RWPE1 (cell line): ENCODE results near the gene MRC2.
"Not testable (repeated sequence)": the region's sequence is repeated elsewhere in the genome, so short reads cannot be mapped to it uniquely, and the experiment has no call there.

Experiments
- CTCF ChIA-PET: fragments of 350-600 bp; sonication (Branson Sonifier 250); formaldehyde crosslinking; extraction: SDS; loops from one replicate; lab custom pipeline; 2021; lab: Yijun Ruan, JAX
- POLR2A ChIA-PET: fragments of 400-600 bp; formaldehyde crosslinking; extraction: SDS; loops from one replicate; lab custom pipeline; 2020; ENCODE audit warnings: antibody characterized with exemption; ENCODE audit not compliant: low non-redundant PET; lab: Yijun Ruan, JAX
- DNase-seq: peaks from one replicate; pipeline ENCODE4 v3.0.0; 2012; ENCODE audit warnings: low spot score
- H3K27ac ChIP-seq: fragments of 450-650 bp; 2 replicates; pipeline ENCODE4 v1.5.1; 2017
- TF ChIP-seq, protein P1 (sequence below): fragments of 450-650 bp; conservative IDR thresholded peaks from 2 replicates; pipeline ENCODE4 v1.5.1; 2017; ENCODE audit warnings: low read depth, mild to moderate bottlenecking

Gene MRC2

DNA sequence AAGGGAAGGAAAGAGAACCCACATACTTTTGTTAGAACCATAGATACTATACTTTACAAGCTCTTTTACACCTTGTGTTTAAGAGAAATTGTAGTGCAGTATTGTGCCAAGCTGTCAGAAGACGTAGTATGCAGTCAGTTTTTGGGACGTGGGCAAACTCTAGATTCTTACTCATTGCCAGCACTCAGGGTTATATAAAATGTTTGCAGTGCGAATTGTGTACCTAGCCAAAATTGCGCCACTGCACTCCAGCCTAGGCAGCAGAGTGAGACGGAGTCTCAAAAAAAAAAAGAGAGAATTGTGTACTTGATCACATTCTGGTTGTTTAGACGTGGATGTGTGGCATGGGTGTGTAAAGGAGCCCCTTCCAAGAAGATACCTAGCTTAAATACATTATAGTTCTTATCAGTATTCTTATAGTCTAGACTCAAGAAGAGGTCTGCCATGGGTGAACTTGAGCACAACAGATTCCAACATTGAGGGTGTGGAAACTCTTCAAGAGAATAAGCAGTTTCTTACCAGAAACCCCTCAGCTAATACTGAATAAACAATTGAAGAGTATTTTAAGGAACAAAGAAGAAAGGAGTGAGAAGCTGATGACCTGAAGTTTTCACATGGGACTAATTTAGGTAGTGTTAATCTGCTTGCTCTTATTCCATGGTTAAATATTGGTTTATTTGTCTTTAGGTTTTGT lies 27.4 kb upstream of the MRC2 start:
- POLR2A ChIA-PET: no interaction called here
- DNase-seq: no peak
- TF ChIP-seq, protein P1, sequence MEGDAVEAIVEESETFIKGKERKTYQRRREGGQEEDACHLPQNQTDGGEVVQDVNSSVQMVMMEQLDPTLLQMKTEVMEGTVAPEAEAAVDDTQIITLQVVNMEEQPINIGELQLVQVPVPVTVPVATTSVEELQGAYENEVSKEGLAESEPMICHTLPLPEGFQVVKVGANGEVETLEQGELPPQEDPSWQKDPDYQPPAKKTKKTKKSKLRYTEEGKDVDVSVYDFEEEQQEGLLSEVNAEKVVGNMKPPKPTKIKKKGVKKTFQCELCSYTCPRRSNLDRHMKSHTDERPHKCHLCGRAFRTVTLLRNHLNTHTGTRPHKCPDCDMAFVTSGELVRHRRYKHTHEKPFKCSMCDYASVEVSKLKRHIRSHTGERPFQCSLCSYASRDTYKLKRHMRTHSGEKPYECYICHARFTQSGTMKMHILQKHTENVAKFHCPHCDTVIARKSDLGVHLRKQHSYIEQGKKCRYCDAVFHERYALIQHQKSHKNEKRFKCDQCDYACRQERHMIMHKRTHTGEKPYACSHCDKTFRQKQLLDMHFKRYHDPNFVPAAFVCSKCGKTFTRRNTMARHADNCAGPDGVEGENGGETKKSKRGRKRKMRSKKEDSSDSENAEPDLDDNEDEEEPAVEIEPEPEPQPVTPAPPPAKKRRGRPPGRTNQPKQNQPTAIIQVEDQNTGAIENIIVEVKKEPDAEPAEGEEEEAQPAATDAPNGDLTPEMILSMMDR: no peak
- no peak overlapping the region for H3K27ac ChIP-seq
- CTCF ChIA-PET: no interaction called here

DNA sequence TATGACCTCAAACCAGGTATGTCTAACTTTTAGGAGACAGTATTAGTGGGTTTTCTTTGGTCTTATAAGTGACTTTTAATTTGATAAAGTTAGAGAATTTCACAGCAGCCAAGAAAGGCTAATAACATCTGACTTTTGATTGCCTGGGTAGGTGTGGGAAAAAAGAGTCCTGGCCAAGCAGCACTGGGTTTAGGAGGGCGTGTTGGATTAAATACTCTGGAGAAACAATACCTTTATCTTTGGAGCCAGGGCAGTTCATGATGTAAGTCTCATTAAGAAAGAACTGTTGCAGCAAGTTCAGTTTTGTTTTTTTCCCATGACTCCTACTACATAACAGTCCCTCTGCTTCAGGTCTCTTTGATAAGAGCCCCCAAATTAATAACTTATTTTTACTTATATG lies 26.7 kb upstream of the MRC2 start:
- CTCF ChIA-PET: no interaction called here
- DNase-seq: no peak
- no peak overlapping the region for H3K27ac ChIP-seq
- TF ChIP-seq, protein P1: no peak
- POLR2A ChIA-PET: no interaction called here

DNA sequence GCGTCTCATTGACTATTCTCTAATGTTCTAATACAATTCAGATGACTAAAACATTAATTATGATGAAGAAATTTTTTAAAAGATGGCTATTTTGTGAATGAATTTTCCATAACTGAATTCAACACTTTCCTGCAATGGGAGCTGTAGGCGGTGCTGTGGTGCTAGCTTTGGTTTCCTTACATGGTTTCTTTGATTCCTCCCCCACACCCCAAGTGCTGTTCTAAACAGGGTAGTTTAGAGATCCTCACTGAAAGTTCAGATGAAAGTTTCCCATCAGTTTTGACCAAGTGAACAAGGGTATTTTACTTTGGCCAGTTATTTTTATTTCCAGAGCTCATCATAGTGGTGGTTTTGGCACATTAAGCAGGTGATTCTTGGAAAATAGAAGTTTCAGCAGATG lies 26.0 kb upstream of the MRC2 start:
- CTCF ChIA-PET: interaction anchor here (0.6 kb wide), 1 partner anchor 227 kb away, joined by 5 read pairs; no protein-coding TSS in a partner anchor
- TF ChIP-seq, protein P1: no peak
- DNase-seq: no peak
- no peak overlapping the region for H3K27ac ChIP-seq
- POLR2A ChIA-PET: no interaction called here

DNA sequence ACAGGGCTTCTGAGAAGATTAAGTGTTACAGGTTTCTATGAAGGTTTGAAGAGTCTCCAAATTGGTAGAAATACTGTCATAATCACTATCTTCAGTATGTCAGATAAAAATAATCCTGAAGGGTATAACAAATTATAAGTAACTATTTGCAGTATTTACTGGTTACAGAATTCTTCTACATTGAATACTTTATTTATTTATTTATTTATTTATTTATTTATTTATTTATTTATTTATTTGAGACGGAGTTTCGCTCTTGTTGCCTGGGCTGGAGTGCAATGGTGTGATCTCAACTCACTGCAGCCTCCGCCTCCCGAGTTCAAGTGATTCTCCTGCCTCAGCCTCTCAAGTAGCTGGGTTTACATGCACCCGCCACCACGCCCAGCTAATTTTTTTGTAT lies 23.7 kb upstream of the MRC2 start:
- CTCF ChIA-PET: interaction anchor here (0.7 kb wide), 2 partner anchors 69 to 729 kb away, joined by 3 read pairs; no protein-coding TSS in a partner anchor
- H3K27ac ChIP-seq, POLR2A ChIA-PET, DNase-seq: not testable (repeated sequence)

DNA sequence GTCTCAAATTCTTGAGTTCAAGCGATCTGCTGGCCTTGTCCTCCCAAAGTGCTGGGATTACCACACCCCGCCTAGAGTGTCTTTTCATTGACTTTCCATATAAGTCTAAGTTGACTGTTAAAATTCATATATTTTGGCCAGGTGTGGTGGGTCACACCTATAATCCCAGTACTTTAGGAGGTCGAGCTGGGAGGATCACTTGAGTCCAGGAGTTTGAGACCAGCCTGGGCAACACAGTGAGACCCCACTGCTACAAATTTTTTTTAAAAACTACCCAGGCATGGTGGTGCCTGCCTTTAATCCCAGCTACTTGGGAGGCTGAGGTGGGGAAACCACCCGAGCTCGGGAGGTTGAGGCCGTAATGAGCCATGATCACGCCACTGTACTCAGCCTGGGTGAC lies 21.9 kb upstream of the MRC2 start:
- TF ChIP-seq, protein P1: no peak
- CTCF ChIA-PET: no interaction called here
- no peak for DNase-seq
- no peak overlapping the region for H3K27ac ChIP-seq
- POLR2A ChIA-PET: no interaction called here

DNA sequence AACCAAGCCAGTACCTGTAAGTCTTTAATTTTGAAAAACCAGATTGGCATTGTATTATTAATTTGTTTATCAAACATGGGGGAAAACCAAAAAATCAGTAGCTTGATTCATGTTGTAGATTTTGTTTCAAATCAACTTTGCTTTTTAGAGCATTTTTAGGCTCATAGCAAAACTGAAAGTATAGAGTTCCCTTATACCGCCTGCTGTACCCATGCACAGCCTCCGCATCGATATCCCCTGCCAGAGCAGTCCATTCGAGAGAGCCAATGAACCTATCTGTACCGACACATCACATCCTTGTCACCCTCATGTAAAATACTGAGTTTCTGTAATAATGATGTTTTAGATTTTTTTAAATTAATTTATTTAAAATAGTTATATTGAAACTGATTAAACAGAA lies 16.2 kb upstream of the MRC2 start:
- POLR2A ChIA-PET: no interaction called here
- CTCF ChIA-PET: no interaction called here
- DNase-seq: no peak
- no peak overlapping the region for H3K27ac ChIP-seq
- TF ChIP-seq, protein P1: no peak

DNA sequence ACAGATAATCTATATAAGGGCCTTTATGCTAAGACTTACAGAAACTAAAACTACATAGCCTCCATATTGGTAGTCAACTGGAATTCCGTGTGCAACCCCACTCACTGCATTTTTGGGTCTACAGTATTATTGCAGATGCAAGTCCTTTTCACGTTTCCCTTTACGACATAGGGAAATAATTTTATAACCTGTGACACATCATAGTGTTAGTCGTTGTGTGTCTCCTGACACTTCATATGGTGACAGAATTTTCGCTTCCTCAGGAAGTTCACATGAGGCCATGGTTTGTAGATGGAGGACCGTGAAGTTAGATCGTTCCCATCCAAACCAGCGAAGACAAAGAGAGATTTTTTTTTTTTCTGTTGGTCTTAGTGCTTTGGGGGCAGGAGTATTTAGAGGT lies 15.7 kb upstream of the MRC2 start:
- ChIA-PET POLR2A (no interaction called here), CTCF (no interaction called here)
- TF ChIP-seq, protein P1: no peak
- no peak for DNase-seq
- no peak overlapping the region for H3K27ac ChIP-seq

DNA sequence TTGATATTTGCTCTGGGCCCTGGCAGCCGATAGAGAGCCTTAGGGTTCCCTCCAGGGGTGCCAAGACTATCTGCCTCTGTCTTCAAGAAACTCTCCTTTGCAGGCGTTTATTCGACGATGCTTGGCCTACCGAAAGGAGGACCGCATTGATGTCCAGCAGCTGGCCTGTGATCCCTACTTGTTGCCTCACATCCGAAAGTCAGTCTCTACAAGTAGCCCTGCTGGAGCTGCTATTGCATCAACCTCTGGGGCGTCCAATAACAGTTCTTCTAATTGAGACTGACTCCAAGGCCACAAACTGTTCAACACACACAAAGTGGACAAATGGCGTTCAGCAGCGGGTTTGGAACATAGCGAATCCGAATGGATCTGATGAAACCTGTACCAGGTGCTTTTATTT lies 15.2 kb upstream of the MRC2 start:
- DNase-seq, H3K27ac ChIP-seq, CTCF ChIA-PET, POLR2A ChIA-PET: not testable (repeated sequence)

DNA sequence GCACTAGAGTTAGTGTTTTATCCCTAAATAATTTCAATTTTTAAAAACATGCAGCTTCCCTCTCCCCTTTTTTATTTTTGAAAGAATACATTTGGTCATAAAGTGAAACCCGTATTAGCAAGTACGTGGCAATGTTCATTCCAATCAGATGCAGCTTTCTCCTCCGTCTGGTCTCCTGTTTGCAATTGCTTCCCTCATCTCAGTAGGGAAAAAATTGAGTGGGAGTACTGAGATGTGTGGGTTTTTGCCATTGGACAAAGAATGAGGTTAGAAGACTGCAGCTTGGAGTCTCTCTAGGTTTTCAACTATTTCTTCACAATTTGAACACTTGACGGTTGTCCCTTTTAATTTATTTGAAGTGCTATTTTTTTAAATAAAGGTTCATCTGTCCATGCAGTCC lies 14.4 kb upstream of the MRC2 start:
- POLR2A ChIA-PET, H3K27ac ChIP-seq, CTCF ChIA-PET, DNase-seq: not testable (repeated sequence)
